GM10248 (cell line): ENCODE measurements around the gene INO80C.
A peak's percentile ranks its signal among the peaks of the same experiment; 100 is the strongest.

Experiments used
- CTCF ChIA-PET: fragments of 300-600 bp; sonication (Branson Sonifier 250); formaldehyde crosslinking; extraction: SDS; loops from one replicate; lab custom pipeline; 2021; ENCODE audit warnings: antibody characterized with exemption; lab: Yijun Ruan, JAX
- POLR2A ChIA-PET: fragments of 350-650 bp; sonication (Branson Sonifier 250); formaldehyde crosslinking; extraction: SDS; loops from one replicate; lab custom pipeline; 2020; ENCODE audit warnings: antibody characterized with exemption; lab: Yijun Ruan, JAX
- DNase-seq: peaks from one replicate; pipeline ENCODE4 v3.0.0; 2012; ENCODE audit errors: extremely low spot score
- TF ChIP-seq, protein P1 (sequence below): IDR thresholded peaks from 2 replicates; pipeline ENCODE4 v1.5.1; 2012; ENCODE audit warnings: mild to moderate bottlenecking, low read depth; ENCODE audit errors: extremely low read depth, missing control alignments, control extremely low read depth

INO80C gene

DNA sequence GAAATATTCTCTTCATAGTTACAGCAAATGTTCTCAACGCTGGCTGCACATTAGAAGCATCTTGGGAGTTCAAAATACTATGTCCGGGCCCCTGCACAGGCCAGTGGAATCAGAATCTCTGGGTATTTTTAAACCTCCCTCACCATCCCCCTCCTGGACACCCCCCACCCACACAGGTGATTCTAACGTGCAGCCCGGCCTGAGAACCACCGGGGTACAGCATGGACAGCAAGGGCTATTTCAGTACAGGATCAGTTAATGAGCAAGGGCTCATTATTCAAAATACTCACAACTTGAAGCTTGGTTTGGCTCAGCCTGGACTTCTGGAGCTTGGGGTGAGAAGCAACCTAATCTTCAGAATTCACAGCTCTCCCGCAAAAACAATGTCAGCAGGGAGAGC, 31.4 kb downstream of the INO80C start:
- DNase-seq: peak; percentile 63
- ChIA-PET CTCF (interaction anchor here (0.9 to 2.4 kb wide), 4 partner anchors 12 to 32 kb away, joined by 3 to 6 read pairs (median 4); partner anchors contain the start of gene INO80C), POLR2A (interaction anchor here (0.7 to 1.0 kb wide), 3 partner anchors 18 to 1540 kb away, joined by 3 to 4 read pairs (median 3); no protein-coding TSS in a partner anchor)
- TF ChIP-seq, protein P1, sequence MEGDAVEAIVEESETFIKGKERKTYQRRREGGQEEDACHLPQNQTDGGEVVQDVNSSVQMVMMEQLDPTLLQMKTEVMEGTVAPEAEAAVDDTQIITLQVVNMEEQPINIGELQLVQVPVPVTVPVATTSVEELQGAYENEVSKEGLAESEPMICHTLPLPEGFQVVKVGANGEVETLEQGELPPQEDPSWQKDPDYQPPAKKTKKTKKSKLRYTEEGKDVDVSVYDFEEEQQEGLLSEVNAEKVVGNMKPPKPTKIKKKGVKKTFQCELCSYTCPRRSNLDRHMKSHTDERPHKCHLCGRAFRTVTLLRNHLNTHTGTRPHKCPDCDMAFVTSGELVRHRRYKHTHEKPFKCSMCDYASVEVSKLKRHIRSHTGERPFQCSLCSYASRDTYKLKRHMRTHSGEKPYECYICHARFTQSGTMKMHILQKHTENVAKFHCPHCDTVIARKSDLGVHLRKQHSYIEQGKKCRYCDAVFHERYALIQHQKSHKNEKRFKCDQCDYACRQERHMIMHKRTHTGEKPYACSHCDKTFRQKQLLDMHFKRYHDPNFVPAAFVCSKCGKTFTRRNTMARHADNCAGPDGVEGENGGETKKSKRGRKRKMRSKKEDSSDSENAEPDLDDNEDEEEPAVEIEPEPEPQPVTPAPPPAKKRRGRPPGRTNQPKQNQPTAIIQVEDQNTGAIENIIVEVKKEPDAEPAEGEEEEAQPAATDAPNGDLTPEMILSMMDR: no peak

DNA sequence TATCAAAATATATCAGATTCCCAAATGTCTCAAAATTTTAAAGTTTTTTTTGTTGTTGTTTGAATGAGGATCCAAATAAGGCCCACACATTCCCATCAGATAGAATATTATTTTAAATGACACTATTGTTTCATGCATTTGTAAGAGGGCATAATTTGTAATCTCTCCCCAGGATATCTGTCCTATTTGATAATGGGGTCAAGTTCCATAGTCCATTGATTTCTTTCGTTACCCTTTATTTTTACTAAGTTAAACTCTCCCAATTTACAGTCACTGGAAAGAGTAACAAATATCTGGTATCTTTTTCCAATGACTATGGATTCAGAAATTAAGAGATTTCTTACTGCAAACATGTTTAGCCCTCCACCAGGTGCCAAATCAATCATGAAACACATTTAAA, 32.4 kb downstream of the INO80C start:
- no peak for DNase-seq
- TF ChIP-seq, protein P1: no peak
- POLR2A ChIA-PET: no interaction called here
- CTCF ChIA-PET: interaction anchor here (1.0 to 2.4 kb wide), 2 partner anchors 16 to 21 kb away, joined by 3 to 4 read pairs; no protein-coding TSS in a partner anchor

DNA sequence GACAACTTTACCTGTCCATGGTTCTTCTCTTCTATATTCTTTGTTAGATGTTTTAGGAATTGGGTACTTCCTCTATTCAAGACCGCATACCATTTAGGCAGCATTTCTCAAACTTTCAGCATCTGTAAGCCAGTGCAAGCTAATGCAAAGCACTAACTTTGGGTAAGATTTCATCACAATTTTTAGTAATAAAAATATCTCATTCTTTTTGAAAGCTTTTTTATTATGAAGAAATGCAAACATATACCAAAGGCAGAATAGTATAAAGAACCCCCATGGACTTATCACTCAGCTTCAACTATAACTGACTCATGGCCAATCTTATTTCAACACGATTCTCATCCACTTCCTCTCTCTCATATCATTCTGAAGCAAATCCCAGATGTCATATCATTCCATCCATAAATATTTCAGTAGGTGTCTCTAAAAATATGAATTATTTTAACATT, 32.9 kb downstream of the INO80C start:
- ChIA-PET CTCF (no interaction called here), POLR2A (no interaction called here)
- TF ChIP-seq, protein P1: no peak
- DNase-seq: no peak

DNA sequence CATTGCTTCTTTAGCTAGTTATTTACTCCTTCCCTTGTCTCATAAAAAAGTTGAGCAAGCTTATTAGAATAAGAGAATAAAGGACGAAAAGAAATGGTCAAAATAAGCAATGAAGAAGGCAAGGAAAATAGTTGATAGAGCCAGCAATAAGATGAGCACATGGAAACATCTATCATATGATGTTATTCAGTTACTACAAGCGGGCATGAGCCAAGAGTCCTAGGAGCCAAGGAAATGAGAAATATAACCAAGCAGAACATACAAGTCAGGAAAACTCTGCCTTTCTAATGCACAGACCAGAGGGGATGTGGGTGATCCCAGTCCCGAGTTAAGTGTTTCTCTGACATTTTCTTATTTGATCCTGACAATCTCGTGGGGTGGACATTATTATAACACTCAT, 33.9 kb downstream of the INO80C start:
- ChIA-PET POLR2A (no interaction called here), CTCF (no interaction called here)
- TF ChIP-seq, protein P1: no peak
- DNase-seq: no peak

DNA sequence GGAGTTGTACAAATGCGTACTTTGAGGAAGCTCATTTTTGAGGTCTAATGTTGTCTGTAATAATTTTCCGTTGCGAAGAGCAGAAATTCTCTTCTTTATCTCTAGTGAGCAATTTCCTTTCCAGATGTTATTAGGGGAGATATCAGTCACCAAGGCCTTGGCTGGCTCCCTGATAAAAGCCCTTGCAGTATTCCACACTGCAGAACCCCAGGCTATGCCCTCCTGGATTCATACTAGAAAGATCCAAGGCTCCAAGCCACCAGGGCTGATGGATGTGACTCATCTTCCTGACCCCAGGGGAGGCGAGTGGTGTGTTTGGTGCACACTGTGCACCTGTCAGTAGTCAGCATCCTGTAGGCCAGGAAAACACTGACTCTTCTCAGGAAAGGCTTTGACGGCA, 34.7 kb downstream of the INO80C start:
- CTCF ChIA-PET: interaction anchor here (0.6 to 0.8 kb wide), 2 partner anchors 14 to 15 kb away, joined by 3 read pairs; no protein-coding TSS in a partner anchor
- TF ChIP-seq, protein P1: no peak
- POLR2A ChIA-PET: interaction anchor here (0.9 kb wide), 1 partner anchor 16 kb away, joined by 3 read pairs; no protein-coding TSS in a partner anchor
- DNase-seq: no peak

DNA sequence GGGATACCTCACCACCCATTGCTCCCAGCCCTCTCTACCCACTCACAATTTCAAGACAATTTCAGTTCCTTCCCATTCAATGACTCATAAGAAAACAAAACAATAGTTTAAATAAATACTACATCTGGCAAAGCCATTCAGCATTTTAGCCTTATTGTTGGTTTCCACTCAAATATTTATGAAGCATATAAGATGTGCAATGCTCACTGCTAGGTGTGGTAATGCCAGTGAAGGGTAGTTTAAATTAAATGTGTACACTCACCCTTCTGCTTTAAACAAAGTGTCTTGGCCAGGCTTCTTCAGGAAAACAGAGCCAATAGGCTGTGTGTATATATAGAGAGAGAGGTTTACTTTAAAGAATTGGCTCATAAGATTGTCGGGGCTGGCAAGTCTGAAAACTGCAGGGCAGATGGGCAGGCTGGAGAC, 37.0 kb downstream of the INO80C start:
- ChIA-PET CTCF (no interaction called here), POLR2A (no interaction called here)
- TF ChIP-seq, protein P1: no peak

DNA sequence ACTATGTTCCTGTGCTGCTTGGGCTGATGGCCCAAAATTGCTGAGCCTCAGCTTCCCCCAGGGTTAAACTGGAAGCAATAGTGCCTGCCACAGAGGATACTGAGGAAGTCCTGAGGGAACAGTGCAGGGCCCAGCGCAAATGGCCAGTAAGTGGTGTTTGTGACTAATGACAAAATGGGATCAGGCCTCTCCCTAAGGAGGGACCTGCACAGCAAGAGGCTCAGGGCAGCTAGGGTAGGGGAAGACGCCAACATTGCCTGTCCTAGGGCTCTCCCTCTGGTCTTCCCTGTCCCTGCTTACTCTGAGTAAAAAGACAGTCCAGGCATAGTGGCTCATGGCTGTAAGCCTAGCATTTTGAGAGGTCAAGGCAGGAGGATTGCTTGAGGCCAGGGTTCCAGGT, 37.8 kb downstream of the INO80C start:
- POLR2A ChIA-PET: interaction anchor here (0.6 kb wide), 1 partner anchor 804 kb away, joined by 3 read pairs; no protein-coding TSS in a partner anchor
- no peak for DNase-seq
- TF ChIP-seq, protein P1: no peak
- CTCF ChIA-PET: interaction anchor here (1.4 kb wide), 1 partner anchor 11 kb away, joined by 3 read pairs; no protein-coding TSS in a partner anchor

More for the DNA sequence above, 37.0 kb downstream of the INO80C start:
- DNase-seq: no peak
